Endothelial cell of umbilical vein (primary cell): ENCODE data around the gene STAP1. TPM values are rescaled to one million over a fixed set of nuclear protein-coding genes. Genes with fewer than 3 reads are reported as not detected.
"Not testable (repeated sequence)": the region's sequence is repeated elsewhere in the genome, so short reads cannot be mapped to it uniquely, and the experiment has no call there.

Source experiments
- BruUV-seq: library from RNA; stranded (reverse); fragments of 400-500 nt; replicated peaks from 2 replicates; lab custom pipeline; 2021; lab: Mats Ljungman, UMichigan
- CTCF ChIA-PET: fragments of 300-600, 350-600 bp; sonication (Branson Sonifier 250); formaldehyde crosslinking; loops from one replicate; lab custom pipeline; 2021; ENCODE audit warnings: antibody characterized with exemption, inconsistent platforms; lab: Charles Lee
- POLR2A ChIA-PET: fragments of 300-600, 350-600 bp; sonication (Branson Sonifier 250); formaldehyde crosslinking; loops from one replicate; lab custom pipeline; 2021; ENCODE audit warnings: antibody characterized with exemption, inconsistent platforms; lab: Charles Lee
- DNase-seq: peaks from one replicate; pipeline ENCODE4 v3.0.0-alpha.2; 2011; ENCODE audit warnings: low read depth, low spot score
- FAIRE-seq: peaks from 2 replicates; lab custom pipeline; 2011; peaks lifted over from hg19 to GRCh38; lab: Jason Lieb, UNC
- H2AFZ ChIP-seq: 2 replicates; pipeline ENCODE4 v1.6.0; 2012; ENCODE audit warnings: low read depth, low read length, control low read depth, inconsistent platforms
- H3K27ac ChIP-seq: 2 replicates; pipeline ENCODE4 v1.5.1; 2011; ENCODE audit warnings: low read depth, mild to moderate bottlenecking, control low read depth, low read length, moderate library complexity; ENCODE audit not compliant: insufficient read depth
- H3K27me3 ChIP-seq, 2 experiments: 2 replicates each; pipeline versions ENCODE4 v1.6.0 to v1.6.1; 2011; ENCODE audit warnings: low read length in 2 of 2, mixed read lengths in 1 of 2; ENCODE audit not compliant: control insufficient read depth in 2 of 2, insufficient read depth in 2 of 2
- H3K36me3 ChIP-seq, 2 experiments: 2 replicates in 1 of 2; 3 replicates in 1 of 2; pipeline ENCODE4 v1.5.1; 2011; ENCODE audit warnings: low read length in 2 of 2, mild to moderate bottlenecking in 1 of 2, moderate library complexity in 1 of 2; ENCODE audit not compliant: control insufficient read depth in 2 of 2, insufficient read depth in 2 of 2; ENCODE audit errors: extremely low read depth in 1 of 2
- H3K4me1 ChIP-seq: 3 replicates; pipeline ENCODE4 v1.5.1; 2011; ENCODE audit warnings: mild to moderate bottlenecking, low read length; ENCODE audit not compliant: control insufficient read depth, insufficient read depth; ENCODE audit errors: extremely low read depth
- H3K4me2 ChIP-seq: 2 replicates; pipeline ENCODE4 v1.6.1; 2011; ENCODE audit warnings: low read length, control low read depth, mixed read lengths; ENCODE audit not compliant: insufficient read depth
- H3K4me3 ChIP-seq, 3 experiments: fragments of 200-600 bp in 1 of 3; sonication (generic), shearing (Covaris generic) in 1 of 3; replicated peaks in 1 of 3; 2 replicates each; pipeline ENCODE4 v1.5.1; 2011 to 2016; ENCODE audit warnings: control low read depth in 3 of 3, low read length in 3 of 3, mild to moderate bottlenecking in 2 of 3, inconsistent platforms in 1 of 3, low read depth in 1 of 3, moderate library complexity in 1 of 3; ENCODE audit not compliant: insufficient read depth in 1 of 3
- H3K79me2 ChIP-seq: 2 replicates; pipeline ENCODE4 v1.6.0; 2012; ENCODE audit warnings: low read length, inconsistent platforms; ENCODE audit not compliant: control insufficient read depth, insufficient read depth
- H3K9ac ChIP-seq: replicated peaks from 2 replicates; pipeline ENCODE3; 2011; ENCODE audit warnings: low read length, control low read depth; ENCODE audit not compliant: insufficient read depth; ENCODE audit errors: extremely low read depth
- H3K9me1 ChIP-seq: replicated peaks from 3 replicates; pipeline ENCODE4 v1.6.0; 2011; ENCODE audit warnings: mild to moderate bottlenecking, low read length; ENCODE audit not compliant: control insufficient read depth, insufficient read depth; ENCODE audit errors: extremely low read depth
- H3K9me3 ChIP-seq: replicated peaks from 2 replicates; pipeline ENCODE4 v1.5.1; 2012; ENCODE audit warnings: low read length, inconsistent platforms; ENCODE audit not compliant: control insufficient read depth, insufficient read depth
- H4K20me1 ChIP-seq: replicated peaks from 2 replicates; pipeline ENCODE3; 2011; ENCODE audit warnings: mild to moderate bottlenecking, low read length; ENCODE audit not compliant: control insufficient read depth, insufficient read depth; ENCODE audit errors: extremely low read depth
- EZH2 ChIP-seq: IDR thresholded peaks from 2 replicates; pipeline ENCODE4 v1.6.1; 2012; ENCODE audit warnings: borderline replicate concordance, low read depth, mild to moderate bottlenecking, moderate library complexity, low read length, inconsistent platforms; ENCODE audit not compliant: severe bottlenecking
- FOS ChIP-seq: IDR thresholded peaks from 2 replicates; pipeline ENCODE4 v1.6.1; 2011; ENCODE audit warnings: mild to moderate bottlenecking, low read length, moderate library complexity, borderline replicate concordance; ENCODE audit not compliant: insufficient read depth
- GATA2 ChIP-seq: IDR thresholded peaks from 2 replicates; pipeline ENCODE4 v1.7.0; 2011; ENCODE audit warnings: low read depth, mild to moderate bottlenecking, moderate library complexity, mixed read lengths, low read length; ENCODE audit not compliant: insufficient read length, insufficient read depth
- JUN ChIP-seq: IDR thresholded peaks from 2 replicates; pipeline ENCODE4 v1.6.1; 2011; ENCODE audit warnings: borderline replicate concordance, low read depth; ENCODE audit not compliant: insufficient read length, insufficient read depth
- MYC ChIP-seq: IDR thresholded peaks from one replicate; pipeline ENCODE4 v1.6.1; 2011; ENCODE audit warnings: mild to moderate bottlenecking, low read depth, low read length
- POLR2A ChIP-seq: IDR thresholded peaks from 2 replicates; pipeline ENCODE4 v1.6.1; 2012; ENCODE audit warnings: low read depth, mild to moderate bottlenecking, control low read depth, low read length
- POLR2AphosphoS5 ChIP-seq: IDR thresholded peaks from 2 replicates; pipeline ENCODE4 v1.6.1; 2012; ENCODE audit warnings: low read depth, mild to moderate bottlenecking, control low read depth, low read length, moderate library complexity; ENCODE audit not compliant: insufficient read depth
- dilution Hi-C: fragments of 300-500 bp; cut with MboI; formaldehyde crosslinking; loops from one replicate; pipeline ENCODE4 v1.15.0; 2019; ENCODE audit warnings: low sequenced_read_pairs; ENCODE audit not compliant: extremely low pct_ligation_motif_present
- intact Hi-C: fragments of 100-400 bp; cut with micrococcal nuclease; formaldehyde crosslinking; loops from one replicate; pipeline ENCODE4 v1.10.0; 2022
- polyA plus RNA-seq, 4 experiments: library from polyadenylated mRNA; depleted of rRNA in 3 of 4; stranded (reverse) in 3 of 4; unstranded in 1 of 4; fragments of >200 nt; gene quantifications; 2 replicates each; pipeline versions ENCODE4 v1.2.1 to v1.2.3, GENCODE V29; 2011 to 2012; ENCODE audit warnings: missing spikeins in 1 of 4
- total RNA-seq: library from RNA; stranded (reverse); gene quantifications from 2 replicates; pipeline ENCODE4 v1.2.3, GENCODE V29; 2021
- TF ChIP-seq, protein P1 (sequence below): IDR thresholded peaks from 2 replicates; pipeline ENCODE4 v1.6.1; 2011; ENCODE audit not compliant: insufficient read depth, insufficient read length
- TF ChIP-seq, protein P2 (sequence below), 2 donors: IDR thresholded peaks; 1 replicate in 1 of 2; 2 replicates in 1 of 2; pipeline ENCODE4 v1.5.1; 2011; ENCODE audit warnings: low read length in 2 of 2, mild to moderate bottlenecking in 2 of 2, moderate library complexity in 2 of 2, control low read depth in 1 of 2, inconsistent platforms in 1 of 2, low read depth in 1 of 2; ENCODE audit not compliant: insufficient read depth in 1 of 2; ENCODE audit errors: extremely low read depth in 1 of 2

The STAP1 gene
- total and polyA plus RNA-seq, 2 donors (not counting 3 experiments of a cell fraction or from before 2014, with no cell fraction given), result not detected

DNA sequence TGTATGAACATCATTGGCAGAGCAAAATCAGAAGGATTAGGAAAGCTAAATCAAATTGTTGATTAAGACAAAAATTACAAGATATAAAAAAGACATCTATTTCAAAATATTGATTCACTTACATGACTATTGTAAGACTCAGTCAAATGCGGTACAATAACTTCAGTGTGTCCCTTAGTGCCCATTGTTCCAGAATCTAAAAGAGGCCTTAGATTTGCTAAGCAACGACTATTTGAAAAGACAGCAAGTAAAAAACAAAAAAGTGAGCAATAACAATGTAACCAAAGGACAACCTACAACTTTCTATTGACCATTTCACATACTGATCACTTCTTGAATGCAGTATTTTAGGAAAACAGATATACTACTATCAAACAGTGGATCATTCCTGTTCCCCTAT is 76.8 kb downstream of the STAP1 start:
- dilution Hi-C loops (no loop called here), intact Hi-C loops (no loop called here)
- Histone ChIP-seq H3K79me2 (no peaks in the 10 kb centered on the region), H3K4me3 (no peak overlapping the region), H3K4me2 (no peak overlapping the region), H3K9ac (no peak overlapping the region), H2AFZ (no peak overlapping the region), H3K9me3 (no peaks in the 10 kb centered on the region), H3K36me3 (peaks cover 4 to 20% of the 10 kb centered on the region in 2 experiments), H3K4me1 (no peaks in the 10 kb centered on the region), H3K27me3 (no peaks in the 10 kb centered on the region), H3K27ac (no peak overlapping the region), H3K9me1 (no peaks in the 10 kb centered on the region), H4K20me1 (no peaks in the 10 kb centered on the region)
- POLR2A ChIA-PET, result no interaction called here
- no peak for DNase-seq
- CTCF ChIA-PET, result no interaction called here
- no peak for FAIRE-seq
- no TSS peak for BruUV-seq
- TF ChIP-seq FOS (no peak), MYC (no peak), POLR2AphosphoS5 (no peak), EZH2 (no peak), POLR2A (no peak), JUN (no peak), GATA2 (no peak)
- TF ChIP-seq, protein P1, sequence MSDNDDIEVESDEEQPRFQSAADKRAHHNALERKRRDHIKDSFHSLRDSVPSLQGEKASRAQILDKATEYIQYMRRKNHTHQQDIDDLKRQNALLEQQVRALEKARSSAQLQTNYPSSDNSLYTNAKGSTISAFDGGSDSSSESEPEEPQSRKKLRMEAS, result no peak
- TF ChIP-seq, protein P2, sequence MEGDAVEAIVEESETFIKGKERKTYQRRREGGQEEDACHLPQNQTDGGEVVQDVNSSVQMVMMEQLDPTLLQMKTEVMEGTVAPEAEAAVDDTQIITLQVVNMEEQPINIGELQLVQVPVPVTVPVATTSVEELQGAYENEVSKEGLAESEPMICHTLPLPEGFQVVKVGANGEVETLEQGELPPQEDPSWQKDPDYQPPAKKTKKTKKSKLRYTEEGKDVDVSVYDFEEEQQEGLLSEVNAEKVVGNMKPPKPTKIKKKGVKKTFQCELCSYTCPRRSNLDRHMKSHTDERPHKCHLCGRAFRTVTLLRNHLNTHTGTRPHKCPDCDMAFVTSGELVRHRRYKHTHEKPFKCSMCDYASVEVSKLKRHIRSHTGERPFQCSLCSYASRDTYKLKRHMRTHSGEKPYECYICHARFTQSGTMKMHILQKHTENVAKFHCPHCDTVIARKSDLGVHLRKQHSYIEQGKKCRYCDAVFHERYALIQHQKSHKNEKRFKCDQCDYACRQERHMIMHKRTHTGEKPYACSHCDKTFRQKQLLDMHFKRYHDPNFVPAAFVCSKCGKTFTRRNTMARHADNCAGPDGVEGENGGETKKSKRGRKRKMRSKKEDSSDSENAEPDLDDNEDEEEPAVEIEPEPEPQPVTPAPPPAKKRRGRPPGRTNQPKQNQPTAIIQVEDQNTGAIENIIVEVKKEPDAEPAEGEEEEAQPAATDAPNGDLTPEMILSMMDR (IDR thresholded peaks at IDR 0.05; ENCODE audit: extremely low read depth in 1 of 2, insufficient read depth in 1 of 2, low read depth in 1 of 2, low read length in 2 of 2), result no peak

DNA sequence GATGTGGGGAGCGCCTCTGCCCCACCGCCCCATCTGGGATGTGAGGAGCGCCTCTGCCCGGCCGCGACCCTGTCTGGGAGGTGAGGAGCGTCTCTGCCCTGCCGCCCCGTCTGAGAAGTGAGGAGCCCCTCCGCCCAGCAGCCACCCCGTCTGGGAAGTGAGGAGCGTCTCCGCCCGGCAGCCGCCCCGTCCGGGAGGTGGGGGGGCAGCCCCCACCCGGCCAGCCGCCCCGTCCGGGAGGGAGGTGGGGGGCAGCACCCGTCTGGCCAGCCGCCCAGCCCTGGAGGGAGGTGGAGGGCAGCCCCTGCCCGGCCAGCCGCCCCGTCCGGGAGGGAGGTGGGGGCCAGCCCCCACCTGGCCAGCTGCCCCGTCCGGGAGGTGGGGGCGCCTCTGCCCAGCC is 78.5 kb downstream of the STAP1 start:
- dilution Hi-C loops, CTCF ChIA-PET, DNase-seq: not testable (repeated sequence)

More for the DNA sequence above, 78.5 kb downstream of the STAP1 start:
- H3K79me2 ChIP-seq, H3K9me1 ChIP-seq, H4K20me1 ChIP-seq, H3K4me3 ChIP-seq, H2AFZ ChIP-seq, intact Hi-C loops, H3K4me2 ChIP-seq, H3K9me3 ChIP-seq, POLR2A ChIA-PET, BruUV-seq, H3K27ac ChIP-seq, H3K4me1 ChIP-seq, FAIRE-seq, H3K9ac ChIP-seq, H3K27me3 ChIP-seq: not testable (repeated sequence)
- peaks cover 4 to 19% of the 10 kb centered on the region in 2 experiments for H3K36me3 ChIP-seq
